ENCODE results near the gene CCDC201.

DNA sequence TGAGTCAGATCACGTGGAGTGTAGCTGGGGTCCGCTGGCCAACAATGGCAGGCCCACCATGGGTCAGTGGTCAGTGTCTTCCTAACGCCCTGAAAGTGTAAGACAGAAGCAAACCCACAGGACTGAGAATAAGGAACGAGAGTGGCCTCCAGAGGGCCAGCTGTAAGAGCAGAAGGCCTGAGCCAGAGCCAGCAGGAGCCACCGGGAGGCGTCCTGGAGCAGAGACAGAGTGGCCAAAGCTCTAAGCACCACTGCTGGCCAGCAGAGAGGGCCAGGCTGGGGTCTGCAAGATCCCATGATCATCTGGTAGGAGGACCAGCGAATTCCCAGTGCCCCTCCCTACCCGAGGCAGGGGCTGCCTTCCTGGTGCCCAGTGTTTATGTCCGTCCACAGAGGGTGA is 9.2 kb downstream of the CCDC201 start:
- TF ChIP-seq, protein P1, sequence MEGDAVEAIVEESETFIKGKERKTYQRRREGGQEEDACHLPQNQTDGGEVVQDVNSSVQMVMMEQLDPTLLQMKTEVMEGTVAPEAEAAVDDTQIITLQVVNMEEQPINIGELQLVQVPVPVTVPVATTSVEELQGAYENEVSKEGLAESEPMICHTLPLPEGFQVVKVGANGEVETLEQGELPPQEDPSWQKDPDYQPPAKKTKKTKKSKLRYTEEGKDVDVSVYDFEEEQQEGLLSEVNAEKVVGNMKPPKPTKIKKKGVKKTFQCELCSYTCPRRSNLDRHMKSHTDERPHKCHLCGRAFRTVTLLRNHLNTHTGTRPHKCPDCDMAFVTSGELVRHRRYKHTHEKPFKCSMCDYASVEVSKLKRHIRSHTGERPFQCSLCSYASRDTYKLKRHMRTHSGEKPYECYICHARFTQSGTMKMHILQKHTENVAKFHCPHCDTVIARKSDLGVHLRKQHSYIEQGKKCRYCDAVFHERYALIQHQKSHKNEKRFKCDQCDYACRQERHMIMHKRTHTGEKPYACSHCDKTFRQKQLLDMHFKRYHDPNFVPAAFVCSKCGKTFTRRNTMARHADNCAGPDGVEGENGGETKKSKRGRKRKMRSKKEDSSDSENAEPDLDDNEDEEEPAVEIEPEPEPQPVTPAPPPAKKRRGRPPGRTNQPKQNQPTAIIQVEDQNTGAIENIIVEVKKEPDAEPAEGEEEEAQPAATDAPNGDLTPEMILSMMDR (IDR thresholded peaks at IDR 0.05), result no peak
- TF ChIP-seq POLR2A (IDR thresholded peaks at IDR 0.05) (no peak), EP300 (IDR thresholded peaks at IDR 0.05) (no peak)

Measured in tibial nerve (tissue), 4 donors.